NCI-H1417 (cell line): ENCODE results near the gene ZBTB16.

Source experiments
- DNase-seq, 3 experiments: peaks; one replicate each; lab custom pipeline; 2025; lab: John Stamatoyannopoulos, UW

Gene ZBTB16

DNA sequence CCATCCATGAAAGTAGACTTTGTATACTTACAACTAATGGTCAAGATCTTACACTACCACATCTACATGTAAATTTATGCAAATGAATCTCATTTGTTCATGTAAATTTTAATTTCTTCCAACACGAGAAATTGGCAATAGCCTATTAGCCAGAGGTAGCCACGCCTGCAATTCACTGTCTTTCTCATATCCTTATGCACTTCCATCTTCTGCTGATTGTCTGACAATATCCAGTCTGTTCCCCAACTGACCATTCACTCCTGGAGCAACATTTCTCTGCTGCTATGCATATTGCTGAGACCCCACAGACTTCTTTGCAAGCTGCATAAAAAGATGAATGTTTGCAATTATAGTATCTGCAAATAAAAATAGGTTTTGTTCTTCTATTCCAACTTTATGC, 239.2 kb downstream of the ZBTB16 start:
- no peak for DNase-seq
